Astrocyte (in vitro differentiated cells and primary cell): Measurements from ENCODE around the gene CGREF1. TPM values are rescaled to one million over a fixed set of nuclear protein-coding genes. Genes with fewer than 3 reads are reported as not detected.

Experiments used
- DNase-seq: peaks from one replicate; pipeline ENCODE4 v3.0.0-alpha.2; 2010; ENCODE audit warnings: low read depth
- FAIRE-seq: peaks from 2 replicates; lab custom pipeline; 2011; peaks lifted over from hg19 to GRCh38; lab: Jason Lieb, UNC
- H2AFZ ChIP-seq: 2 replicates; pipeline ENCODE4 v1.6.0; 2012; ENCODE audit warnings: low read depth, low read length, inconsistent platforms
- H3K27ac ChIP-seq: 2 replicates; pipeline ENCODE4 v1.5.1; 2011; ENCODE audit warnings: low read depth, low read length, inconsistent platforms
- H3K27me3 ChIP-seq: 2 replicates; pipeline ENCODE4 v1.6.0; 2011; ENCODE audit warnings: low read length, inconsistent platforms; ENCODE audit not compliant: insufficient read depth
- H3K36me3 ChIP-seq: 2 replicates; pipeline ENCODE4 v1.5.1; 2011; ENCODE audit warnings: low read length, inconsistent platforms; ENCODE audit not compliant: insufficient read depth
- H3K4me1 ChIP-seq: 2 replicates; pipeline ENCODE4 v1.5.1; 2011; ENCODE audit warnings: low read length, inconsistent platforms; ENCODE audit not compliant: insufficient read depth
- H3K4me2 ChIP-seq: 2 replicates; pipeline ENCODE4 v1.6.0; 2012; ENCODE audit warnings: low read length, inconsistent platforms
- H3K4me3 ChIP-seq: 2 replicates; pipeline ENCODE4 v1.5.1; 2011; ENCODE audit warnings: low read depth, mild to moderate bottlenecking, low read length, inconsistent platforms; ENCODE audit not compliant: insufficient read depth
- H3K79me2 ChIP-seq: 2 replicates; pipeline ENCODE4 v1.6.0; 2012; ENCODE audit warnings: mild to moderate bottlenecking, low read length, inconsistent platforms; ENCODE audit not compliant: insufficient read depth
- H3K9ac ChIP-seq: 2 replicates; pipeline ENCODE4 v1.6.0; 2012; ENCODE audit warnings: mild to moderate bottlenecking, low read length, inconsistent platforms
- H3K9me3 ChIP-seq: 2 replicates; pipeline ENCODE4 v1.5.1; 2012; ENCODE audit warnings: low read depth, mild to moderate bottlenecking, low read length, inconsistent platforms; ENCODE audit not compliant: insufficient read depth
- H4K20me1 ChIP-seq: 2 replicates; pipeline ENCODE4 v1.6.0; 2012; ENCODE audit warnings: low read length, inconsistent platforms; ENCODE audit not compliant: insufficient read depth
- H3K27ac Mint-ChIP-seq: one replicate; pipeline ENCODE4 v1.8.0; 2021; ENCODE audit warnings: mild to moderate bottlenecking, mixed read lengths; ENCODE audit not compliant: unreplicated experiment
- H3K27me3 Mint-ChIP-seq: one replicate; pipeline ENCODE4 v1.8.0; 2021; ENCODE audit warnings: low read depth, mixed read lengths; ENCODE audit not compliant: unreplicated experiment
- H3K36me3 Mint-ChIP-seq: one replicate; pipeline ENCODE4 v1.8.0; 2021; ENCODE audit warnings: low read depth, mixed read lengths; ENCODE audit not compliant: unreplicated experiment
- H3K4me1 Mint-ChIP-seq: one replicate; pipeline ENCODE4 v1.8.0; 2021; ENCODE audit warnings: low read depth, mixed read lengths; ENCODE audit not compliant: unreplicated experiment
- H3K4me3 Mint-ChIP-seq: one replicate; pipeline ENCODE4 v1.8.0; 2021; ENCODE audit warnings: mild to moderate bottlenecking, moderate library complexity, mixed read lengths; ENCODE audit not compliant: unreplicated experiment
- H3K9me3 Mint-ChIP-seq: one replicate; pipeline ENCODE4 v1.8.0; 2021; ENCODE audit warnings: mild to moderate bottlenecking, mixed read lengths; ENCODE audit not compliant: unreplicated experiment
- CTCF ChIP-seq: IDR thresholded peaks from 2 replicates; pipeline ENCODE4 v1.5.1; 2011; ENCODE audit warnings: low read depth, mild to moderate bottlenecking, inconsistent platforms, low read length, moderate library complexity; ENCODE audit not compliant: insufficient read depth
- EZH2 ChIP-seq: IDR thresholded peaks from 2 replicates; pipeline ENCODE4 v1.6.1; 2012; ENCODE audit warnings: mild to moderate bottlenecking, low read length, inconsistent platforms; ENCODE audit not compliant: insufficient read depth
- total RNA-seq: library from RNA; stranded (reverse); gene quantifications from 2 replicates; pipeline ENCODE4 v1.2.1, GENCODE V29; 2021

Gene CGREF1
- total RNA-seq, 1 donor from 2014 or later, result 1.8 TPM

GRCh38 chr2:27162151-27163121 is 43.5 kb upstream of the CGREF1 start:
- no peaks in the 10 kb centered on the region for H3K9me3 ChIP-seq
- DNase-seq, result no peak
- no peak overlapping the region for H2AFZ ChIP-seq

GRCh38 chr2:27160191-27160590 is 41.3 kb upstream of the CGREF1 start:
- TF ChIP-seq EZH2 (no peak), CTCF (no peak)
- H3K27me3 Mint-ChIP-seq, result peaks cover 12% of the 10 kb centered on the region
- FAIRE-seq (no peak), DNase-seq (no peak)
- no peak overlapping the region for H3K4me3 Mint-ChIP-seq
- no peak overlapping the region for H3K27ac Mint-ChIP-seq
- no peaks in the 10 kb centered on the region for H3K9me3 Mint-ChIP-seq
- H3K27ac ChIP-seq, result no peak overlapping the region
- H3K4me3 ChIP-seq, result no peak overlapping the region
- no peak overlapping the region for H2AFZ ChIP-seq
- H3K36me3 ChIP-seq, result no peaks in the 10 kb centered on the region
- no peaks in the 10 kb centered on the region for H3K4me1 Mint-ChIP-seq
- H3K4me2 ChIP-seq, result no peak overlapping the region
- peaks cover under 1% of the 10 kb centered on the region for H3K27me3 ChIP-seq
- H3K36me3 Mint-ChIP-seq, result no peaks in the 10 kb centered on the region
- no peaks in the 10 kb centered on the region for H4K20me1 ChIP-seq
- no peaks in the 10 kb centered on the region for H3K9me3 ChIP-seq
- H3K9ac ChIP-seq, result no peak overlapping the region
- H3K79me2 ChIP-seq, result no peaks in the 10 kb centered on the region
- H3K4me1 ChIP-seq, result no peaks in the 10 kb centered on the region

More at GRCh38 chr2:27162151-27163121, 43.5 kb upstream of the CGREF1 start:
- H3K4me3 ChIP-seq, result no peak overlapping the region
- H3K4me2 ChIP-seq, result no peak overlapping the region
- H3K9ac ChIP-seq, result no peak overlapping the region
- Mint-ChIP-seq H3K27ac (peak overlapping the region; percentile 47), H3K36me3 (no peaks in the 10 kb centered on the region), H3K9me3 (no peaks in the 10 kb centered on the region), H3K27me3 (peaks cover 12% of the 10 kb centered on the region), H3K4me1 (no peaks in the 10 kb centered on the region), H3K4me3 (no peak overlapping the region)
- H3K27me3 ChIP-seq, result peaks cover 5% of the 10 kb centered on the region
- TF ChIP-seq EZH2, result no peak
- TF ChIP-seq CTCF, result no peak
- H4K20me1 ChIP-seq, result no peaks in the 10 kb centered on the region
- no peak for FAIRE-seq
- H3K36me3 ChIP-seq, result no peaks in the 10 kb centered on the region
- no peaks in the 10 kb centered on the region for H3K79me2 ChIP-seq
- no peak overlapping the region for H3K27ac ChIP-seq
- no peaks in the 10 kb centered on the region for H3K4me1 ChIP-seq

GRCh38 chr2:27159271-27159670 is 40.3 kb upstream of the CGREF1 start:
- peaks cover under 1% of the 10 kb centered on the region for H3K9me3 Mint-ChIP-seq
- H4K20me1 ChIP-seq, result no peaks in the 10 kb centered on the region
- DNase-seq (no peak), FAIRE-seq (no peak)
- no peaks in the 10 kb centered on the region for H3K36me3 Mint-ChIP-seq
- H3K4me3 Mint-ChIP-seq, result no peak overlapping the region
- no peaks in the 10 kb centered on the region for H3K4me1 ChIP-seq
- H3K4me3 ChIP-seq, result no peak overlapping the region
- no peak overlapping the region for H3K9ac ChIP-seq
- no peaks in the 10 kb centered on the region for H3K27me3 ChIP-seq
- H3K9me3 ChIP-seq, result no peaks in the 10 kb centered on the region
- H3K27me3 Mint-ChIP-seq, result peaks cover 12% of the 10 kb centered on the region
- no peaks in the 10 kb centered on the region for H3K4me1 Mint-ChIP-seq
- H3K27ac ChIP-seq, result no peak overlapping the region
- TF ChIP-seq CTCF (no peak), EZH2 (no peak)
- H3K36me3 ChIP-seq, result no peaks in the 10 kb centered on the region
- H3K27ac Mint-ChIP-seq, result no peak overlapping the region
- no peak overlapping the region for H3K4me2 ChIP-seq
- no peak overlapping the region for H2AFZ ChIP-seq
- H3K79me2 ChIP-seq, result no peaks in the 10 kb centered on the region
